Measurements from ENCODE around the gene LECT2. TPM values are rescaled to one million over a fixed set of nuclear protein-coding genes. Genes with fewer than 3 reads are reported as not detected.
A peak's percentile ranks its signal among the peaks of the same experiment; 100 is the strongest.

Gene LECT2
- total RNA-seq, 1 donor from 2014 or later = not detected

DNA sequence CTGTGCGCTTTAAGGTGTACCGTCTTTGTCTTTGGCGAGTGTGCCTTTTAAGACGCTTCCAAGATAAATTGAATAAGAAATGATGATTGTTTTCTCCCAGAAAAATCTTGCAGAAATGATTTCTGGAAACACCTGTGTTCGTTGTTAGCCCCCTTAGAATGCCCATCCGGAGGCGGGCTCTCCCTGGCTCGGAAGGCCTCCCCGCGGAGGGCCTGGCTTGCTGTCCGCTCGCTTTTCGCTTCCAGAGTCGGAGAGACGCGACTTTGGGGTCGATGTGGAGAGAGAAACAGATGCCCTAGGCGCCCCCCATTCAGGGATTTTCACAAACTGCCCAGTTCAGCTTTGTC is 23.9 kb downstream of the LECT2 start:
- H3K36me3 Mint-ChIP-seq (ENCODE audit: low read depth) = peaks cover 6% of the 10 kb centered on the region
- H3K4me1 Mint-ChIP-seq (ENCODE audit: low read depth) = peaks cover 3% of the 10 kb centered on the region
- peaks cover 12% of the 10 kb centered on the region for H3K9me3 Mint-ChIP-seq (ENCODE audit: low read depth)
- peaks cover 49% of the 10 kb centered on the region for H3K27me3 Mint-ChIP-seq (ENCODE audit: low read depth)
- peak overlapping the region; percentile 57 for H3K4me3 Mint-ChIP-seq (ENCODE audit: unreplicated experiment)
- H3K27ac Mint-ChIP-seq (ENCODE audit: unreplicated experiment) = no peak overlapping the region
- TF ChIP-seq, protein P1, sequence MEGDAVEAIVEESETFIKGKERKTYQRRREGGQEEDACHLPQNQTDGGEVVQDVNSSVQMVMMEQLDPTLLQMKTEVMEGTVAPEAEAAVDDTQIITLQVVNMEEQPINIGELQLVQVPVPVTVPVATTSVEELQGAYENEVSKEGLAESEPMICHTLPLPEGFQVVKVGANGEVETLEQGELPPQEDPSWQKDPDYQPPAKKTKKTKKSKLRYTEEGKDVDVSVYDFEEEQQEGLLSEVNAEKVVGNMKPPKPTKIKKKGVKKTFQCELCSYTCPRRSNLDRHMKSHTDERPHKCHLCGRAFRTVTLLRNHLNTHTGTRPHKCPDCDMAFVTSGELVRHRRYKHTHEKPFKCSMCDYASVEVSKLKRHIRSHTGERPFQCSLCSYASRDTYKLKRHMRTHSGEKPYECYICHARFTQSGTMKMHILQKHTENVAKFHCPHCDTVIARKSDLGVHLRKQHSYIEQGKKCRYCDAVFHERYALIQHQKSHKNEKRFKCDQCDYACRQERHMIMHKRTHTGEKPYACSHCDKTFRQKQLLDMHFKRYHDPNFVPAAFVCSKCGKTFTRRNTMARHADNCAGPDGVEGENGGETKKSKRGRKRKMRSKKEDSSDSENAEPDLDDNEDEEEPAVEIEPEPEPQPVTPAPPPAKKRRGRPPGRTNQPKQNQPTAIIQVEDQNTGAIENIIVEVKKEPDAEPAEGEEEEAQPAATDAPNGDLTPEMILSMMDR (IDR thresholded peaks at IDR 0.05) = no peak
- no peak for DNase-seq (ENCODE audit: low spot score)

GRCh38 chr5:135930029-135930948 is 24.5 kb downstream of the LECT2 start:
- DNase-seq (ENCODE audit: low spot score) = no peak
- H3K9me3 Mint-ChIP-seq (ENCODE audit: low read depth) = peaks cover 12% of the 10 kb centered on the region
- no peak overlapping the region for H3K27ac Mint-ChIP-seq (ENCODE audit: unreplicated experiment)
- peaks cover 52% of the 10 kb centered on the region for H3K27me3 Mint-ChIP-seq (ENCODE audit: low read depth)
- peaks cover 6% of the 10 kb centered on the region for H3K36me3 Mint-ChIP-seq (ENCODE audit: low read depth)
- peaks cover 3% of the 10 kb centered on the region for H3K4me1 Mint-ChIP-seq (ENCODE audit: low read depth)
- TF ChIP-seq, protein P1 (IDR thresholded peaks at IDR 0.05) = no peak
- H3K4me3 Mint-ChIP-seq (ENCODE audit: unreplicated experiment) = peak overlapping the region; percentile 57

DNA sequence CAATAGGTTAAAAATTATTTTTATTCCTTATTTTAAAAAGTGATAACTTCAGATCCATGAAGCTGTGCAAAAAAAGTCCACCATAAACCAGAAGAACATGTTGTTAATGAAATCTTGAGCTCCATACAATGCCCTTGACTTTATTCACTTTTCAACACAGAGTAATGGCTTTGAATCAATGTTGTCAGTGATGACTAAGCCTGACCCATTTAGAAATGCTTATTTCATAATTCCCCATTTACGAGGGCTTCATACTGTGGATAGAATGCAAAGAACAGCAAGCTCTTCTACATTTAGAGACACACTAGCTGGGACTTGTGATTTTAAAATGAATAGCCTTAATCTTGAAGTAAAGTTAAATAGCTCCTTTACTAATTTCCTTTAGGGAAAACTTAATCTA is 33.4 kb downstream of the LECT2 start:
- no peak for DNase-seq (ENCODE audit: low spot score)
- Mint-ChIP-seq H3K4me1 (ENCODE audit: low read depth) (no peaks in the 10 kb centered on the region), H3K36me3 (ENCODE audit: low read depth) (peaks cover 4% of the 10 kb centered on the region), H3K4me3 (ENCODE audit: unreplicated experiment) (no peak overlapping the region), H3K27ac (ENCODE audit: unreplicated experiment) (no peak overlapping the region), H3K9me3 (ENCODE audit: low read depth) (no peaks in the 10 kb centered on the region), H3K27me3 (ENCODE audit: low read depth) (peaks cover 70% of the 10 kb centered on the region)
- TF ChIP-seq, protein P1 (IDR thresholded peaks at IDR 0.05) = no peak

DNA sequence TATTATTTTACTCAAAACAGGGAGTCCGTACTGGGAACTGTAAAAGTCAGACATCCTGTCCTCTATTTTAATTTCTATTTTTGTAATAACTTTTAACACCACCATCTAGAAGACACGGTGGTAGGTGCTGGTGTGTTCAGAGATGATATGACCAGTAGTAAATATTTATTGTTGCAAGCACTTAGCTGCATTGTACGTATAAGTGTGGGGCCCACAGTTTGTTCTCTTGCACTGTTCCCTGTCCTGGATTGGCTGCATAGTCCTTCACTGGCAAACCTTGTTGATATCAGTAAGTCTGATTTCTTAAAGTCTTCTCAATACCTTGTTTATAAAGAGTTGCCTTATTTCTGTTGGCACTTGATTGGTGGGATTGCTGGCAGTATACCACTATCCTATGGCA is 34.6 kb downstream of the LECT2 start:
- Mint-ChIP-seq H3K36me3 (ENCODE audit: low read depth) (peaks cover 3% of the 10 kb centered on the region), H3K4me1 (ENCODE audit: low read depth) (no peaks in the 10 kb centered on the region), H3K9me3 (ENCODE audit: low read depth) (no peaks in the 10 kb centered on the region), H3K27me3 (ENCODE audit: low read depth) (peaks cover 72% of the 10 kb centered on the region), H3K4me3 (ENCODE audit: unreplicated experiment) (no peak overlapping the region), H3K27ac (ENCODE audit: unreplicated experiment) (no peak overlapping the region)
- TF ChIP-seq, protein P1 (IDR thresholded peaks at IDR 0.05) = no peak
- no peak for DNase-seq (ENCODE audit: low spot score)

DNA sequence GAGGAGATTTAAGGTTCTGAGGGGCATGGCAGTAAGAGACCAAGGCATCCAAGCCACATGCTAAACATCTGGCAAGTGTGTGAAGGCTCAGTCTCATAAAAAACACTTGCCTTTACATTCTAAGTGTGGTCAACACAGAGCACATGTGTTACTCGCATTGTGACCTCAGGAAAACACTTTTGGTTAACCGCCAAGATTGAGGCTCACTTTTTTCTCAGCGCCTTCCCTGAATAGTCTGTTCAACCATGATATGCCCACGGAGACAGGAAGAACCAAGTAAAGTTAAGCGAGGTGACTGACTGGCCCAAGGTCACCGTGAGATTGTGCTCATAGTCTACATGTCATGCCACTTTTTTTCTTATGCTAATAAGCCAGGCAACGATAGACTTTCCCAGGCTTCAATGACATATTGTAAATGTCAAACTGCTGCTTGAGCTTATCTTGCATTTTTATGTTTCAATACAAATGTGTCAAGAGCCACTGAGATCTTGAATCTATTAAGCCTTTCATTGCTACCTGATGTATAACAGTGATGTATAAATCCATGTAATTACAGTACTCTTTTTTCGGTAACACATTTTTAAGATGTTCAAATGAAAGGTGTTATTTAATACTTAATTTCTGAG is 38.0 kb downstream of the LECT2 start:
- DNase-seq (ENCODE audit: low spot score) = no peak
- Mint-ChIP-seq H3K36me3 (ENCODE audit: low read depth) (no peaks in the 10 kb centered on the region), H3K27ac (ENCODE audit: unreplicated experiment) (no peak overlapping the region), H3K9me3 (ENCODE audit: low read depth) (no peaks in the 10 kb centered on the region), H3K4me1 (ENCODE audit: low read depth) (no peaks in the 10 kb centered on the region), H3K27me3 (ENCODE audit: low read depth) (peaks cover 66% of the 10 kb centered on the region), H3K4me3 (ENCODE audit: unreplicated experiment) (no peak overlapping the region)
- TF ChIP-seq, protein P1 (IDR thresholded peaks at IDR 0.05) = no peak

All from chondrocyte (in vitro differentiated cells).